ENCODE measurements around the gene NSD1.
"Not testable (repeated sequence)": the region's sequence is repeated elsewhere in the genome, so short reads cannot be mapped to it uniquely, and the experiment has no call there.

NSD1 gene

DNA sequence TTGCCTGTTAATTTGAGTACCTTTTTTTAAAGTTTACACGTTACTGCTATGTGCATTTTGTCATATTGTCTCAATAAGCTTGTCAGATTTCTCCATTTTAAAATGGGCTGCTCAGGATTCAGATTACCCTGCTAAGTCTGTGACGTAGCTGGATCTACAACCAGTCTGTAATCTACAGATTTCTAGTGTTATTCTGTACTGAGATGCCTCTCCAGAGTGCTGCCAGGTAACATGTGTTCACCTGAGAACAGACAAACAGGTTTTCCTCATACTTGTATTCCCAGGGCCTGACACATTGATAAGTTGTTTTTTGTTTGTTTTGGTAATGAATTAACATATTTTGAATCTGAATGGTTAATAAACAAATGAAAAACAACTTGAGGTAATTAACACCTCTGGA, 154.6 kb downstream of the NSD1 start:
- DNase-seq (ENCODE audit: low read depth in 2 of 2), result no peak

DNA sequence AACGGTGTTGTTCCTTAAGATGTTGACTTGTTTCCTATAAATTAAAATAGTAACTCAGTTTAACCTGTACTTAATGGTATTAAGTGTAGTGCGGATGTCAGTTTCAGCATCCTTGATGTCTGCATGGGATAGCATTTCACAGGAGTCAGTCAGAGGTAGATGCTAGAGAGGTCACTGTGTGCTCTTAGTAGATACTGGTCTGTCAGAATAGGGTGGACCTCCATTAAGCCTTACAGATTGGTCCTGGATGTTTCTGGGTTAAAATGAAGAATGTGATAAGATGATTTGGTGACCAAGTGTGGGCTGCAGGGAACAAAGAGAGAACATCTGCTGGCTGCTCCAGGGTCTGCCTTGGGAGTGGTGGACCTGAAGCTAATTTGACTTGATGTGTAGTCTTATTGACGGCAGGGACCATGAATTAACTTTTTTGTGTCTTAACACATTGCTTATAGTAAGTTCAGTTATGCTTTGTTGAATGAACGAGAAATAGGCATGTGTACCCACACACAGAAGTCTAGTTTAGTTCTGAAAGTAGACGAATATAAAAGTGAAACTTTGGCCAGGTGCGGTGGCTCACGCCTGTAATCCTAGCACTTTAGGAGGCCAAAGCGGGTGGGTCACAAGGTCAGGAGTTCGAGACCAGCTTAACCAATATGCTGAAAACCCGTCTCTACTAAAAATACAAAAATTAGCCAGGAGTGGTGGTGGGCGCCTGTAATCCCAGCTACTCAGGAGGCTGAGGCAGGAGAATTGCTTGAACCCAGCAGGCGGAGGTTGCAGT, 157.4 kb downstream of the NSD1 start:
- DNase-seq (ENCODE audit: low read depth in 2 of 2), result no peak

DNA sequence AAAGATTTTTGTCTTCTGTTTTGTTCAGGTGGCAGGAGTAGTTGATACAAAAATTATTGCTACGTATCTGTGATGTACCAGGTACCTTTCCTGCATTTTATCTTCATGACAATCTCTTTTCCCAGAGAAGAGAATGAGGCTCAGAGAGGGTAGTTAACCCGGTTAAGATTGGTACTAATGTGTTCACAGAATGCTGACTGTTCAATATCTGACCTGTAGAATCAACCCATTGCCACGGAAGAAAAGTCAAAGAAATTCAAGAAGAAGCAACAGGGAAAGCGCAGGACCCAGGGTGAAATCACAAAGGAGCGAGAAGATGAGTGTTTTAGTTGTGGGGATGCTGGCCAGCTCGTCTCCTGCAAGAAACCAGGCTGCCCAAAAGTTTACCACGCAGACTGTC, 158.2 kb downstream of the NSD1 start:
- no peak for DNase-seq (ENCODE audit: low read depth in 2 of 2)

DNA sequence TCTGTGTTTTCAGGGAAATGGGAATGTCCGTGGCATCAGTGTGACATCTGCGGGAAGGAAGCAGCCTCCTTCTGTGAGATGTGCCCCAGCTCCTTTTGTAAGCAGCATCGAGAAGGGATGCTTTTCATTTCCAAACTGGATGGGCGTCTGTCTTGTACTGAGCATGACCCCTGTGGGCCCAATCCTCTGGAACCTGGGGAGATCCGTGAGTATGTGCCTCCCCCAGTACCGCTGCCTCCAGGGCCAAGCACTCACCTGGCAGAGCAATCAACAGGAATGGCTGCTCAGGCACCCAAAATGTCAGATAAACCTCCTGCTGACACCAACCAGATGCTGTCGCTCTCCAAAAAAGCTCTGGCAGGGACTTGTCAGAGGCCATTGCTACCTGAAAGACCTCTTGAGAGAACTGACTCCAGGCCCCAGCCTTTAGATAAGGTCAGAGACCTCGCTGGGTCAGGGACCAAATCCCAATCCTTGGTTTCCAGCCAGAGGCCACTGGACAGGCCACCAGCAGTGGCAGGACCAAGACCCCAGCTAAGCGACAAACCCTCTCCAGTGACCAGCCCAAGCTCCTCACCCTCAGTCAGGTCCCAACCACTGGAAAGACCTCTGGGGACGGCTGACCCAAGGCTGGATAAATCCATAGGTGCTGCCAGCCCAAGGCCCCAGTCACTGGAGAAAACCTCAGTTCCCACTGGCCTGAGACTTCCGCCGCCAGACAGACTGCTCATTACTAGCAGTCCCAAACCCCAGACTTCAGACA, 160.4 kb downstream of the NSD1 start:
- no peak for DNase-seq (ENCODE audit: low read depth in 2 of 2)

DNA sequence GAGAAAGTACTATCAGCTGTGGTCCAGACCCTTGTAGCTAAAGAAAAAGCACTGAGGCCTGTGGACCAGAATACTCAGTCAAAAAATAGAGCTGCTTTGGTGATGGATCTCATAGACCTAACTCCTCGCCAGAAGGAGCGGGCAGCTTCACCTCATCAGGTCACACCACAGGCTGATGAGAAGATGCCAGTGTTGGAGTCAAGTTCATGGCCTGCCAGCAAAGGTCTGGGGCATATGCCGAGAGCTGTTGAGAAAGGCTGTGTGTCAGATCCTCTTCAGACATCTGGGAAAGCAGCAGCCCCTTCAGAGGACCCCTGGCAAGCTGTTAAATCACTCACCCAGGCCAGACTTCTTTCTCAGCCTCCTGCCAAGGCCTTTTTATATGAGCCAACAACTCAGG, 161.1 kb downstream of the NSD1 start:
- DNase-seq (ENCODE audit: low read depth in 2 of 2), result no peak

DNA sequence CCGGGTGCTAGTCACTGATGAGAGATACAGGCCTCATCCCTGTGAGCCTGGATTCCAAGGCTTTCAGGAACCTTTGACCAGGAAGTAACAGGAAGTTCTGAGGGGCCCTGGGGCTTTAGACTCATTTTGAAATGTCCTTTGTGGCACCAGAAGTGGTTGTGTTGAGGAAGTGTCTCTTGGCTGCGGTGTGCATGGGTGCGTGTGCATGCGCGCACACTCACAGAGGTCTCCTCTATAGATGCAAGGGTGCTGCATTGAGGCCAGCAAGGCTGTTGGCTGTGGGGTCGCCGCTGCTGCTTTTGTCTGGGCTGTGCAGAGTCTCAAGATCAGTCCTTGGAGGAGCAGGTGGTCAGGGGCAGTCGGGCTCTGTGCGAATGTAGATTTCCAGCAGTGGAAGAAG, 162.4 kb downstream of the NSD1 start:
- no peak for DNase-seq (ENCODE audit: low read depth in 2 of 2)

DNA sequence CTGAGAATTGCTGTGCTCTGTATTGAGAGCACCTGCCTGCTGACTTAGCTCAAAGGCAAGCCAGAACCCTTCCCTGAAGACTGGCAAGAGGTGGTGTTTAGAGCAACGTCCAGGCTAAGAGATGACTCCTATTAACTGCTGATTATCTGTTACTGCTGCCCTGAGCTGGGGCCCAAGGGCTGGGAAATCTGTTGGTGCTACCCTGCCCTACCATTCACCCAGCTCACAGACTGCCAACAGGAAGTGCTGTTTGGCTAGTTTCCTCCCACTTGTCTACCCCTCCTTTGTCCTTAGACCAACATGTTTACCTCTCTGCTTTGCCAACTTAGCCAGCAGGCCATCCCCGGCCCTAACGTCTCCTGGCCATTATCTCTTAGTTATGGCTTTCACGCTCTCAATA, 163.0 kb downstream of the NSD1 start:
- DNase-seq (ENCODE audit: low read depth in 2 of 2), result no peak

DNA sequence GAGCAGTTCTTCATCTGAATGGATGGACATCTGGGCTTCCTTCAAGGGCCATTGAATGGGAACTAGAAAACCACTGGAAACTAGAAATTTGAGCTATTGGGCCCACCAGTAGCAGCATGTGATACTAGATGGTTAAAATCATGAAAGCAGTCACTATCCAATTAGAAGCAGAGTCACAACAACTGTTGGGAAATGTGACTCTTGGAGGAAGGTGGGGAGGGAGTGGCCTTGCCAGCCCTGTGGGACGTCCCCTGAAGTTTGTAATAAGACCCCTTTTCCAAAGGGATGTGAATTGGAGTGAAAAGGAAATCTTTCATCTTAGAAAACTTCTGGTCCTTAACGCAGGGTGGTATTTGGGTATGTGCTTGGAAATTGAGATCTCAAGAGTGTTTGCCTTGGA, 164.3 kb downstream of the NSD1 start:
- DNase-seq (ENCODE audit: low read depth in 2 of 2), result no peak

DNA sequence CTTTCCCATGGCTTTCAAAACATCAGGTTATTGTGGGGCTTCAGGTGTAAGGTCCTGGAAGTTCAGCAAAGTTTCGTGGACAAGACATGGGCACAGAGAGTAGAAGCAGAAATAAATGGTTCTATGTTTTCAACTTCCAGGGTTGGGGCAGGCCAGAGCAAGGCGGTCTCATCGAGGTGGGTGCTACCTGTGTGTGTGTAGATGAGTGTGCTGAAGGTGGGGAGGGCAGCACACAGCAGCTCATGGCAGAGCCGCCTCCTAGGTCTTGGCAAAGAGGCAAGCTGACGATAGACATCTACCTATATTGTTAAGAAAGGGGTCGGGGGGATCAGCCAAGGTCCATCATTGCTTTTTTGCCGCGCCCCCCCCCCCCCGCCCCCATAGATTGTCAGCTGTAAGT, 166.1 kb downstream of the NSD1 start:
- no peak for DNase-seq (ENCODE audit: low read depth in 2 of 2)

DNA sequence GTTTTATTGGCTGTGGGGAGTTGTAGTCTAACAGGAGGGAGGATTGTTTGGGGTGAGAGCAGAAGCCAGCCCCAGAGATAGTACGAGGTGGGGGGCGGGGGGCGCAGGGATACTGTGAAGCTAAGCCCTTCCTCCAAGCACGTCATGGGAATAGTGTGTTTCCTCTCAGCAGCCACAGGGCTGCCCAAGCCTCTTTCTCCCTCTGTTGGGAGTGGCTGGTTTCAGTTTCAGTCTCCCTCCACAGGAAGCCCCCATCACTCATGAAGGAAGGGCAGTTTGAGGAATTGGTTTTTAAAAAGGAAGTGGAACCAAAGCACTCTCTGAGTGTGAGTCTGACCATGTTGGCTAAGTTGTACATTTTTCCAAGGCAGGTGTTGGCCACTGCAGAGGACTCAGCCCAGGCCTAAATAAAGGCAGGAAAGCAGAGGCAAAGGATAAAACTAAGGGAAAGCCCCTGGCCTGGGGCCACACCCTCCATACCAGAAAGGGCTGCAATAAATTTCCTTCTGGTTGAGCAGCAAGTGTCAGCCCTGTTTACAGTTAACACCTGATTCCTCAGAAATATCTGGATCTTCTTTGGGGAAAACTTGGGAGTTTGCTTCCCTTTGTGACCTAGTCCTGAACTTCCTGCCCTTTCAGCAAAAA, 166.8 kb downstream of the NSD1 start:
- DNase-seq (ENCODE audit: low read depth in 2 of 2), result no peak

DNA sequence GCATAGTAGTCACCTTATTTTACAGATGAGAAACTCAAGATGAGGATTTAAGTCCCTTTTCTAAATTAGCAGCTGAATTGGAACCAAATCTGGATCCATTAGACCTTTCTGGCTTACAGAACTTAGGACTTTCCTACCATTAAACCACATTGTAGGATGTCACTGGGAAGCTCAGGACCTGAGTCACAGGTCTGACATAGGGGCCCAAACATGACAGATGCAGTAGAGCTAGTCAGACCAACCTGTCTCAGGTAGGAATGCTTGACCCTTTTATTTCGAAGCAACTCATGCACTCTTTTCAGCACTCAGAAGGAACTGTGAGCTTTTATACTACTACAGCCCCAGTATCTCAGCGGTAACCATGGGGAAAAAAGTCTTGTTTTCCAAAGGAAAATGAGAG, 167.4 kb downstream of the NSD1 start:
- DNase-seq (ENCODE audit: low read depth in 2 of 2), result no peak

DNA sequence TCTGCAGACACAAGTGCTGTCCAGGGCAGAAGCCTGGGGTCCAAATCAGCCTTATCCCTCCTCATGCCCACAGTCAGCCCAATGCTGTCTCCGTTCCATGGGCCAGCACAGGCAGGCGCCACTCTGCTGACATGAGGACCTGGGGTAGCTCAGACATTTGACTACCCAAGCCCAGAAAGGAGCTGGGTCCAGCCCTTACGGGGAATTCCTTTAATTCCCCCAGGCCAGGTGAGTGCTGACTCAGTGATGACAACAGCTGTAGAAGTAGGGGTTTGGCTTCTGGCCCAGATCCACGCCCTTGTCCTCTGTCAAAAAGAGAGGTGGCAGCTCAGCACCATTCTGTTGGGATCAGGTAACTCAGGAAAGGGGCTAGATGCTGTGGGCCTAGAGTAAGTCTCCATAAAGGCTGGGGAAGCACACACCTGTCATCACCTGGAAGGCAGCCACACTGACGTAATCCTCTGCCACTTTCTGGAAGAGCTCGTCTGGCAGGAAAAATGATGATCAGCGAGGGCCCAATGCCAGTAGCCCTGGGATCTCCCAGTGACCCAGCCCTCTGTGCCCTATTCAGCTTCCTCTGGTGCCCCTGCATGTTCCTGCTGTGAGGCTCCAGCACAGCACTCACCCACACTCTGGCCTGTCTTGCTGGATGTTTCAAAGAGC, 168.1 kb downstream of the NSD1 start:
- no peak for DNase-seq (ENCODE audit: low read depth in 2 of 2)

DNA sequence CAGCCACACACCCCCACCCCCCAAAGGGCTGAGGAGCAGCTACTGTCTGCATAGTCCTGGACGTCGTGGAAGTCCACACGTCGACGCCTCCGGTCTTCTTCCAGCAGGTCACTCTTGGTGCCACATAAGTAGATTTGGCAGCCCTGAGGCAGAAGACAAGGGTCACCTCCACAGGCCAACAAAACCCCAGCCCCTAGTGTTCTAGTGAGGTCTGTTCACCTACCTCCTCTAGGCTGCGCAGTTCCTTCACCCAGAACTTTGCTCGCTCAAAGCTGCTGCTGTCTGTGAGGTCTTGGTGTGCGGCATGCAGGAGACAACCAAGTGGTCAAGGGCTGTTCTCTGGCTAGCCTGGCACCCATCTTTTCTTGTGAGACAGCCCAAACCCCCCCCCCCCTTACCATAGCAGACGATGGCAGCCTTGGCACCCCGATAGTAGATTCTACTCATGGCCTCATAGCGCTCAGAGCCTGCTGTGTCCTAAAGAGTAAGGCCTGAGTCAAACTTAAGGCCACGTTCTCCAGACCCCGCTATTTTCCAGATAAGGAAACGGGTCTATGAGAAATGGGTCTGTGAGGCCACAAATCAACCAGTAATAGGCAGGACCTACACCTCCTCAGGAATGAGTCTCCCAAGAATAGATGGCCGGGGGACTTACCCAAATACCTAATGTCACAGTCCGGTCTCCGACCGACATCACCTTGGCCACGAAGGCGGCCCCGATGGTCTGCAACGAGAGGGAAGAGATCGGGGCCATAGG, 169.0 kb downstream of the NSD1 start:
- no peak for DNase-seq (ENCODE audit: low read depth in 2 of 2)

DNA sequence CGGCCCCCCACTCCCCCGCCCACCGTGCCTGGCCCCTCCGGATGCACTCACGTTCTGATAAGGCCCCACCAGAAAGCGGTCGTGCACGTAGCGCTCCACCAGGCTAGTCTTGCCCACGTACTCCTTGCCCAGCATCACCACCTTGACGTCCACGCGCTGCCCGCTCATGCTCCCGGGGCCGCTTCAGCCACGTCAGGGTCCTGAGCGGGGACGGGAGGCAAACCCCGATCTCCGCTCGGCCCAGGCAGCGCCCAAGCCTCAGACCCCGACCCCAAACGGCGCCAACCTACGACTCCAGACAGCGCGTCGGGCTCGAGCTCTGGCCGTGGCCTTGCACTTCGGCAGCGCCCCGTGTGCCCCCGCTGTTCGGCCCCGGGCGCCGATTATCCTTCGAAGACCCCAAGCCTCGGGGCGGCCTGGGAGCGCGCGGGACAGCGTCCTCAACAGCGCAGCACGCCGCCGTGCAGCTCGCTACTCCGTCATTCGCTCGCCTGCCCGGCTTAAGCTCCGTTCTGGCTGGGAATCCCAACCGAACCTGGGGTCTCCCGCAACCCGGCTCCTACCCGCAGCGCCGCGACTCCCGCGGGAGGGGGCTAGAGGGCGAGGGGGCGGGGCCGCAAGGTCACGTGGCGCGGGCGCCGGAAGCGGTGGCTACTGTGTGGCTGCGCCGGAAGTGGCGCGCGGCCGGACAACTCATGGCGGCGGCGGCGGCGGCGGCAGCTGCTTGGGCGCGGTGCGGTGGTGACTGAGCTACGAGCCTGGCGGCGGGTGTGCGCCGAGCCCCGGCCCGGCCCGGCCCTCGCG, 169.8 kb downstream of the NSD1 start, which contains the start of the genes PRELID1 and RAB24:
Gene PRELID1, plus strand, starts transcription at position 679 of the 804 bp plus-strand sequence. CDS start 187 bp downstream, outside the sequence.
Gene RAB24, minus strand, starts transcription at position 599 of the 804 bp plus-strand sequence. Its CDS starts 431 bp downstream, at position 168.
- DNase-seq (ENCODE audit: low read depth in 2 of 2), result peak; percentile 78 to 87

DNA sequence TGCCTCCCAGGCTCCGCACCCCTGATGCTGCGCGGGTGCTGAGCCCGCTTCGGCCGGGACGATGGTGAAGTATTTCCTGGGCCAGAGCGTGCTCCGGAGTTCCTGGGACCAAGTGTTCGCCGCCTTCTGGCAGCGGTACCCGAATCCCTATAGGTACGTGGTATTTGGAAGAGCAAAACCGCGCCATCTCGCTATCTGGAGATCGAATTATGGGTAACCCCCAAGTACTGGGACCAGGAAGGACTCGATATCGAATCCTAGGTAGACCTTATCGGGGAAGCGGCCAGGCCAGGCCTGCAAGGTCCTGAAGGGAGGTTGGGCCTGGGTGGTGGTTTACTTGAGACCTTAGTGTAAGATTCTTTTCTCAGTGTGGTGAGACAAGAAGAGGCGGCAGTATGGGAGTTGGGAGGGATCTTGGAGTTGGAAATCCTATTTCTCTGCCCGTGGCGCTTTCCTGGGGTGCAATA, 170.4 kb downstream of the NSD1 start:
- no peak for DNase-seq (ENCODE audit: low read depth in 2 of 2)

DNA sequence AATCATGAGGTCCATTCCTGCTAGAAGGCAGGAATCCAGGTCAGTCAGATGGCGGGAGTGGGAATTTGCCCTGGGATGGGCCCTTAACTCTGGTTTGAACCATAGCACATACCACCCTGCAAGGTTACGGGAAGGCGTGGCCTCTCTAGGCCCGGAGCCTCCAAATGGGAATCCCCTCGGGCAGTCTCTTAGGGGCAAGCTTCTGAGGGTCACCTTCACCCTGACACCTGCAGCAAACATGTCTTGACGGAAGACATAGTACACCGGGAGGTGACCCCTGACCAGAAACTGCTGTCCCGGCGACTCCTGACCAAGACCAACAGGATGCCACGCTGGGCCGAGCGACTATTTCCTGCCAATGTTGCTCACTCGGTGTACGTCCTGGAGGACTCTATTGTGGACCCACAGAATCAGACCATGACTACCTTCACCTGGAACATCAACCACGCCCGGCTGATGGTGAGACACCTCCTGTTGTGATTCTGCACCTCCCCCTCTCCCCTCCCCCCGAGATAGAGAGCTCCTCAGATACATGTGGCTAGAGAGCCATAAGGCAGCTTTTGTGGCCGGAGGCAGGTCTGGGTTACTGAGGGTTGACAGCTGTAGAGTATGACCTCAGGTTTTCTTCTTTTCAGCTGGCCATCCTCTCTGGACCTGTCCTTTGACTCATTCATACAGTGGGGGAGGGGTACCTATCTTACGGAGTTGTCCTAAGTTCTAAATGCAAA, 171.0 kb downstream of the NSD1 start:
- no peak for DNase-seq (ENCODE audit: low read depth in 2 of 2)

DNA sequence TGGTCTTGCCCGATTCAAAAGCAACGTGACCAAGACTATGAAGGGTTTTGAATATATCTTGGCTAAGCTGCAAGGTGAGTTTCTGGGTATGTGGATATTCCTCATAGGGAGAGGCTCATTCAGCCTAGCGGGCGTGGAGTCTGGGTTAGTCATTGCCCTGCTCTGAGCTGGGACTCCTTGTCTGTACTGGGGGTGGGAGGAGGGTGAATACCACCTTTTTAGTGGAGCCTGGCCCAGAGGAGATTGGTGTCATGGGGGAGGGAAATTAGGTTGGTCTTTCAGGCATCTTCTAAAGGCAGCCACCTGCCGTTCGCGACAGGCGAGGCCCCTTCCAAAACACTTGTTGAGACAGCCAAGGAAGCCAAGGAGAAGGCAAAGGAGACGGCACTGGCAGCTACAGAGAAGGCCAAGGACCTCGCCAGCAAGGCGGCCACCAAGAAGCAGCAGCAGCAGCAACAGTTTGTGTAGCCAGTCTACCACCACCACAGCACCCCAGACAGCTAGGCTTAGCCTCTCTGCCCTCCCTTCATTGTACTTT, 172.6 kb downstream of the NSD1 start:
- DNase-seq (ENCODE audit: low read depth in 2 of 2), result not testable (repeated sequence)

DNA sequence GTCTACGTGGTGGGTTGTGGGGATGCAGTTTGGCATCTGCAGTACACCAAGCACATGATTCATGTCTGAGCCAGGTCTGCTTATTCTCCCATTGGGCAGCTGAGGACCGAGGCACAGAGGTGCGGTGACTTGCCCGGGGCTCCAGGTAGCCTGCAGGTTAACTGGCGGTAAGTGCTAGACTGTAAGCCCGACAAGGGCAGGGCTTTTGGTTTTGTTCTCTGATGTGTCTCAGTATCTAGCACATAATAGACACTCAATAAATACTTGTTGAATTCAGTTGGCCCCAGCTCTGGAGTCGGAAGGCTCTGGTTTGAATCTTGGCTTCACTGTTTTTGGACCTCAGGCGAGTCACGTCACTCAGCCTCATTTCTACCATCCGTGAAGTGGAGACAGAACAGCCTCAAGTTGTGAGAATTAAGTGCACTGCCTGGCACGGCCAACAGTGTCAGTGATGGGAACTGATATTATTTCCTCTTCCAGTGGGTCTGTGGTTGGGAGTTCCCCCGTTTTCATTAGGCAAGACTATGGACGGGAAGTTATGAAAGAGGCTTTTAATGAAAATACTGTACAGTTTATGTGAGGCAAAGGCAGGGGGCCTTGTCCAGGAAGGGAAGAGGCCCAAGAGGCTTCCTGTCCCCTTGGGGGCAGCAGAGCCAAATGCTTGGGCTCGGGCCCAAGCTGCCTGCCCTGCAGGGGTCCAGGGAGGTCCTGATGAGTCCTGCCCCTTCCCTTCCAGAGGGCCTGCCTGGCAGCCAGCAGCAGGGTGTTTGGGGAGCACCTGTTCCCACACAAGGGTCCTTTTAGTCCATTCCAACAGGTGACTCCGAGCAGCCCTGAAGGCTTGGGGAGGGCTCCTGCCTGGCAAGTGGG, 173.3 kb downstream of the NSD1 start:
- no peak for DNase-seq (ENCODE audit: low read depth in 2 of 2)

All from stimulated activated CD4-positive, alpha-beta T cell treated with anti-CD3 and anti-CD28 coated beads, Interleukin-15, amount 100 ng/mL, for 48 hours (primary cell).